Mesendoderm (in vitro differentiated cells): ENCODE results near the gene ZNF90.
"Not testable (repeated sequence)": the region's sequence is repeated elsewhere in the genome, so short reads cannot be mapped to it uniquely, and the experiment has no call there.

Source experiments
- DNase-seq: peaks from one replicate; pipeline ENCODE4 v3.0.0; 2013
- H2AK5ac ChIP-seq: 2 replicates; pipeline ENCODE4 v1.6.1; 2013; ENCODE audit warnings: low read length, inconsistent platforms
- H2BK120ac ChIP-seq: 2 replicates; pipeline ENCODE4 v1.6.1; 2013; ENCODE audit warnings: low read depth, mild to moderate bottlenecking, low read length, moderate library complexity, mixed read lengths
- H2BK15ac ChIP-seq: replicated peaks from 2 replicates; pipeline ENCODE4 v1.6.1; 2013; ENCODE audit warnings: low read depth, mild to moderate bottlenecking, moderate library complexity
- H2BK5ac ChIP-seq: 2 replicates; pipeline ENCODE4 v1.6.1; 2013; ENCODE audit warnings: low read length, inconsistent platforms
- H3K18ac ChIP-seq: 2 replicates; pipeline ENCODE4 v1.6.1; 2013; ENCODE audit warnings: mild to moderate bottlenecking, low read length, mixed read lengths
- H3K23ac ChIP-seq: one replicate; pipeline ENCODE4 v1.6.1; 2013; ENCODE audit warnings: low read length
- H3K27ac ChIP-seq: 2 replicates; pipeline ENCODE4 v1.5.1; 2013; ENCODE audit warnings: low read depth, mild to moderate bottlenecking, inconsistent platforms, low read length, moderate library complexity
- H3K27me3 ChIP-seq: 2 replicates; pipeline ENCODE4 v1.6.1; 2013; ENCODE audit warnings: low read length, control low read depth, mild to moderate bottlenecking, inconsistent platforms; ENCODE audit not compliant: insufficient read depth, poor library complexity
- H3K36me3 ChIP-seq: 2 replicates; pipeline ENCODE4 v1.6.1; 2013; ENCODE audit warnings: low read length, inconsistent platforms; ENCODE audit not compliant: control insufficient read depth, insufficient read depth
- H3K4ac ChIP-seq: one replicate; pipeline ENCODE4 v1.6.1; 2013; ENCODE audit warnings: low read depth, mild to moderate bottlenecking, low read length, moderate library complexity
- H3K4me1 ChIP-seq: 2 replicates; pipeline ENCODE4 v1.6.1; 2013; ENCODE audit warnings: low read depth, low read length, inconsistent platforms; ENCODE audit not compliant: control insufficient read depth
- H3K4me2 ChIP-seq: 2 replicates; pipeline ENCODE4 v1.6.1; 2013; ENCODE audit warnings: low read length
- H3K4me3 ChIP-seq: 2 replicates; pipeline ENCODE4 v1.5.1; 2013; ENCODE audit warnings: mild to moderate bottlenecking, low read length
- H3K56ac ChIP-seq: one replicate; pipeline ENCODE4 v1.6.1; 2013; ENCODE audit warnings: low read length
- H3K79me1 ChIP-seq: 2 replicates; pipeline ENCODE4 v1.6.1; 2013; ENCODE audit warnings: low read length, inconsistent platforms
- H3K79me2 ChIP-seq: 2 replicates; pipeline ENCODE4 v1.6.1; 2013; ENCODE audit warnings: mild to moderate bottlenecking, low read length; ENCODE audit not compliant: control insufficient read depth, insufficient read depth
- H3K9ac ChIP-seq: 2 replicates; pipeline ENCODE4 v1.6.1; 2013; ENCODE audit warnings: low read length, inconsistent platforms
- H4K5ac ChIP-seq: one replicate; pipeline ENCODE4 v1.6.1; 2013; ENCODE audit warnings: low read length
- H4K8ac ChIP-seq: one replicate; pipeline ENCODE4 v1.6.1; 2013; ENCODE audit warnings: low read depth, mild to moderate bottlenecking, control low read depth, low read length, moderate library complexity
- WGBS: extraction: QIAGEN DNeasy Blood & Tissue Kit; methylation state at CpG from one replicate; pipeline ENCODE4 v1.1.7; 2013; ENCODE audit warnings: low lambda C conversion rate, missing lambda C conversion rate; ENCODE audit not compliant: insufficient coverage; ENCODE audit errors: extremely low coverage; 5-methylcytosine and 5-hydroxymethylcytosine counted together

The ZNF90 gene

GRCh38 chr19:20107301-20107700 is 29.5 kb downstream of the ZNF90 start:
- DNase-seq, result no peak
- no CpG with 5 or more reads among the region's 3 CpGs for WGBS
- Histone ChIP-seq H3K27me3 (no peaks in the 10 kb centered on the region), H2BK5ac (no peak overlapping the region), H3K9ac (no peak overlapping the region), H3K79me1 (peaks cover 7% of the 10 kb centered on the region), H4K8ac (no peak overlapping the region), H3K36me3 (peaks cover 6% of the 10 kb centered on the region), H3K79me2 (peaks cover 13% of the 10 kb centered on the region), H2AK5ac (no peak overlapping the region), H3K4me2 (no peak overlapping the region), H3K56ac (no peak overlapping the region), H4K5ac (no peak overlapping the region), H3K4me3 (no peak overlapping the region), H3K18ac (no peak overlapping the region), H2BK15ac (no peak overlapping the region), H3K27ac (no peak overlapping the region), H3K4ac (no peak overlapping the region), H2BK120ac (no peak overlapping the region), H3K23ac (no peak overlapping the region), H3K4me1 (no peaks in the 10 kb centered on the region)

GRCh38 chr19:20118064-20118839 is 40.5 kb downstream of the ZNF90 start:
- no CpG with 5 or more reads among the region's 6 CpGs for WGBS
- not testable (repeated sequence) for H3K27me3 ChIP-seq, H3K79me2 ChIP-seq, H2AK5ac ChIP-seq, H3K4me1 ChIP-seq, H3K23ac ChIP-seq, H3K4me2 ChIP-seq, H4K8ac ChIP-seq, H2BK5ac ChIP-seq, H3K4me3 ChIP-seq, H3K36me3 ChIP-seq, H2BK120ac ChIP-seq, H3K18ac ChIP-seq, H2BK15ac ChIP-seq, H4K5ac ChIP-seq, H3K56ac ChIP-seq, H3K79me1 ChIP-seq, H3K27ac ChIP-seq, H3K9ac ChIP-seq, DNase-seq, H3K4ac ChIP-seq

GRCh38 chr19:20124879-20125278 is 47.1 kb downstream of the ZNF90 start:
- peaks cover 5% of the 10 kb centered on the region for H3K36me3 ChIP-seq

GRCh38 chr19:20132933-20133332 is 55.1 kb downstream of the ZNF90 start:
- H3K4ac ChIP-seq, H3K9ac ChIP-seq, H2BK120ac ChIP-seq, H3K4me1 ChIP-seq, H3K27ac ChIP-seq, H2BK15ac ChIP-seq, H3K4me3 ChIP-seq, H2BK5ac ChIP-seq, H3K79me1 ChIP-seq, H3K27me3 ChIP-seq, H3K56ac ChIP-seq, H4K8ac ChIP-seq, H3K36me3 ChIP-seq, H2AK5ac ChIP-seq, H3K23ac ChIP-seq, H3K18ac ChIP-seq, H4K5ac ChIP-seq, H3K79me2 ChIP-seq, H3K4me2 ChIP-seq: not testable (repeated sequence)
- DNase-seq, result peak; percentile 62
- WGBS, result no CpG with 5 or more reads among the region's 2 CpGs

More at GRCh38 chr19:20124879-20125278, 47.1 kb downstream of the ZNF90 start:
- WGBS, result no CpG with 5 or more reads among the region's 23 CpGs
- no peak overlapping the region for H3K4me3 ChIP-seq
- H2BK120ac ChIP-seq, result no peak overlapping the region
- no peak overlapping the region for H3K27ac ChIP-seq
- no peak overlapping the region for H3K4ac ChIP-seq
- no peak overlapping the region for H3K18ac ChIP-seq
- no peak overlapping the region for H3K23ac ChIP-seq
- H3K56ac ChIP-seq, result no peak overlapping the region
- H3K27me3 ChIP-seq, result no peaks in the 10 kb centered on the region
- H4K8ac ChIP-seq, result no peak overlapping the region
- H3K9ac ChIP-seq, result no peak overlapping the region
- H3K79me1 ChIP-seq, result no peaks in the 10 kb centered on the region
- H3K4me2 ChIP-seq, result no peak overlapping the region
- no peak for DNase-seq
- H4K5ac ChIP-seq, result no peak overlapping the region
- H3K79me2 ChIP-seq, result no peaks in the 10 kb centered on the region
- no peaks in the 10 kb centered on the region for H3K4me1 ChIP-seq
- H2AK5ac ChIP-seq, result no peak overlapping the region
- H2BK15ac ChIP-seq, result no peak overlapping the region
- no peak overlapping the region for H2BK5ac ChIP-seq

- no CpG with 5 or more reads among the region's 29 CpGs for WGBS
- not testable (repeated sequence) for H2BK120ac ChIP-seq
These were observed 59.9 kb downstream of the ZNF90 start for GRCh38 chr19:20137714-20138113.

More at GRCh38 chr19:20137714-20138113, 59.9 kb downstream of the ZNF90 start:
- H3K9ac ChIP-seq, H3K23ac ChIP-seq, H4K8ac ChIP-seq, DNase-seq, H3K4me2 ChIP-seq, H2BK5ac ChIP-seq, H3K56ac ChIP-seq, H3K27ac ChIP-seq, H3K18ac ChIP-seq, H3K36me3 ChIP-seq, H3K4me1 ChIP-seq, H3K4me3 ChIP-seq, H2AK5ac ChIP-seq, H2BK15ac ChIP-seq, H3K4ac ChIP-seq, H3K27me3 ChIP-seq, H3K79me2 ChIP-seq, H4K5ac ChIP-seq, H3K79me1 ChIP-seq: not testable (repeated sequence)
